K562 (cell line): Measurements from ENCODE around the gene COQ8B. TPM values are rescaled to one million over a fixed set of nuclear protein-coding genes. Genes with fewer than 3 reads are reported as not detected.
A peak's percentile ranks its signal among the peaks of the same experiment; 100 is the strongest.

Source experiments
- ATAC-seq: fragments of 200-7000 bp; cut with Tn5 transposase; 3 replicates; pipeline ENCODE4 v1.9.1; 2020; ENCODE audit warnings: moderate library complexity
- BruUV-seq: library from RNA; stranded (reverse); fragments of 400-500 nt; replicated peaks from 2 replicates; lab custom pipeline; 2021; lab: Mats Ljungman, UMichigan
- CTCF ChIA-PET: fragments of 300-600 bp; formaldehyde crosslinking; extraction: SDS; loops from one replicate; lab custom pipeline; 2021; ENCODE audit warnings: low intra/inter-chr PET ratio; lab: Yijun Ruan, JAX
- POLR2A ChIA-PET: fragments of 300-600, 350-650 bp; sonication (Branson Sonifier 250); formaldehyde crosslinking; extraction: SDS; loops from one replicate; lab custom pipeline; 2021; ENCODE audit warnings: antibody characterized with exemption, inconsistent platforms; lab: Yijun Ruan, JAX
- DNase-seq, 4 experiments: peaks; one replicate each; pipeline versions ENCODE4 v3.0.0 to v3.0.0-alpha.2; 2011 to 2018; ENCODE audit warnings: low spot score in 3 of 4, mixed read lengths in 3 of 4; ENCODE audit errors: extremely low read depth in 1 of 4
- FAIRE-seq: peaks from 2 replicates; lab custom pipeline; 2011; peaks lifted over from hg19 to GRCh38; lab: Jason Lieb, UNC
- H2AFZ ChIP-seq: 2 replicates; pipeline ENCODE4 v1.6.0; 2011; ENCODE audit warnings: low read depth, low read length, control low read depth, inconsistent platforms
- H3K27ac ChIP-seq: fragments of 200-600 bp; 3 replicates; pipeline ENCODE4 v1.8.0; 2011; ENCODE audit warnings: low read depth, mild to moderate bottlenecking, control low read depth, inconsistent platforms, low read length, moderate library complexity, mixed read lengths; ENCODE audit errors: extremely low read depth
- H3K27me3 ChIP-seq, 2 experiments: fragments of 300-600 bp in 1 of 2; 2 replicates in 1 of 2; 3 replicates in 1 of 2; pipeline versions ENCODE4 v1.6.0 to v1.8.0; 2011; ENCODE audit warnings: inconsistent platforms in 2 of 2, low read length in 2 of 2, mild to moderate bottlenecking in 1 of 2, mixed read lengths in 1 of 2, moderate library complexity in 1 of 2; ENCODE audit not compliant: control insufficient read depth in 2 of 2, insufficient read depth in 2 of 2
- H3K36me3 ChIP-seq: fragments of 300-600 bp; 3 replicates; pipeline ENCODE4 v1.8.0; 2011; ENCODE audit warnings: mild to moderate bottlenecking, low read length, inconsistent platforms; ENCODE audit not compliant: control insufficient read depth, insufficient read depth
- H3K4me1 ChIP-seq, 2 experiments: fragments of 200-600 bp in 1 of 2; replicated peaks in 1 of 2; 2 replicates in 1 of 2; 3 replicates in 1 of 2; pipeline versions ENCODE4 v1.5.1 to v1.8.0; 2011; ENCODE audit warnings: inconsistent platforms in 2 of 2, low read length in 2 of 2, mild to moderate bottlenecking in 1 of 2, mixed read lengths in 1 of 2, moderate library complexity in 1 of 2; ENCODE audit not compliant: control insufficient read depth in 2 of 2, insufficient read depth in 2 of 2
- H3K4me2 ChIP-seq: 2 replicates; pipeline ENCODE4 v1.6.1; 2011; ENCODE audit warnings: low read length, control low read depth, inconsistent platforms, mixed read lengths; ENCODE audit not compliant: insufficient read depth
- H3K4me3 ChIP-seq: fragments of 200-600 bp; sonication (generic), shearing (Covaris generic); 2 replicates; pipeline ENCODE4 v1.5.1; 2016; ENCODE audit warnings: control low read depth, inconsistent platforms
- H3K79me2 ChIP-seq: fragments of 200-600 bp; 3 replicates; pipeline ENCODE4 v1.8.0; 2011; ENCODE audit warnings: low read length, inconsistent platforms; ENCODE audit not compliant: control insufficient read depth, insufficient read depth
- H3K9ac ChIP-seq, 2 experiments: 2 replicates each; pipeline versions ENCODE4 v1.6.0 to v1.6.1; 2011; ENCODE audit warnings: low read depth in 2 of 2, low read length in 2 of 2, control low read depth in 1 of 2, inconsistent platforms in 1 of 2, mild to moderate bottlenecking in 1 of 2, mixed read lengths in 1 of 2; ENCODE audit not compliant: insufficient read depth in 1 of 2
- H3K9me1 ChIP-seq: one replicate; pipeline ENCODE4 v1.6.0; 2011; ENCODE audit warnings: inconsistent platforms, mild to moderate bottlenecking, low read length, moderate library complexity; ENCODE audit not compliant: control insufficient read depth, insufficient read depth
- H3K9me3 ChIP-seq: replicated peaks from 2 replicates; pipeline ENCODE4 v1.5.1; 2011; ENCODE audit warnings: low read depth, low read length, inconsistent platforms; ENCODE audit not compliant: control insufficient read depth, insufficient read depth
- H4K20me1 ChIP-seq: replicated peaks from 2 replicates; pipeline ENCODE4 v1.6.1; 2011; ENCODE audit warnings: low read length, inconsistent platforms, mixed read lengths; ENCODE audit not compliant: control insufficient read depth, insufficient read depth
- BCOR ChIP-seq: fragments of 450-650 bp; IDR thresholded peaks from 2 replicates; pipeline ENCODE4 v1.6.1; 2016
- BHLHE40 ChIP-seq: IDR thresholded peaks from 2 replicates; pipeline ENCODE4 v1.6.1; 2011; ENCODE audit warnings: low read length, improper control_type of control experiment
- CLOCK ChIP-seq: fragments of 250-450 bp; sonication (Bioruptor Pico); IDR thresholded peaks from 2 replicates; pipeline ENCODE4 v1.4.0; 2020; ENCODE audit warnings: mild to moderate bottlenecking, moderate library complexity, borderline replicate concordance
- DACH1 ChIP-seq: fragments of 450-650 bp; IDR thresholded peaks from 2 replicates; pipeline ENCODE4 v1.6.1; 2018; ENCODE audit not compliant: partially characterized antibody
- GABPB1 ChIP-seq: sonication (generic); formaldehyde crosslinking; IDR thresholded peaks from 2 replicates; pipeline ENCODE4 v1.8.0; 2022; ENCODE audit warnings: mild to moderate bottlenecking, missing genetic modification reagents
- IRF2 ChIP-seq: sonication (generic); formaldehyde crosslinking; IDR thresholded peaks from 2 replicates; pipeline ENCODE4 v1.8.1; 2022; ENCODE audit warnings: mild to moderate bottlenecking, missing genetic modification reagents
- KDM1A ChIP-seq, 2 experiments: fragments of 450-650 bp; IDR thresholded peaks; 2 replicates each; pipeline ENCODE4 v1.6.1; 2016; ENCODE audit warnings: mild to moderate bottlenecking in 2 of 2
- MEF2A ChIP-seq: IDR thresholded peaks from 2 replicates; pipeline ENCODE4 v1.6.1; 2011; ENCODE audit warnings: low read depth, mild to moderate bottlenecking, low read length, moderate library complexity; ENCODE audit not compliant: control insufficient read depth
- MIER1 ChIP-seq: fragments of 450-650 bp; IDR thresholded peaks from 2 replicates; pipeline ENCODE4 v1.6.1; 2016; ENCODE audit warnings: antibody characterized with exemption, mild to moderate bottlenecking, low read depth
- NCOR1 ChIP-seq: fragments of 450-650 bp; IDR thresholded peaks from 2 replicates; pipeline ENCODE4 v1.6.1; 2016; ENCODE audit warnings: mild to moderate bottlenecking, moderate library complexity
- RBM25 ChIP-seq: fragments of 200-400 bp; formaldehyde crosslinking; IDR thresholded peaks from 2 replicates; pipeline ENCODE4 v1.6.1; 2018; ENCODE audit warnings: low read length, low read depth, moderate library complexity; ENCODE audit not compliant: severe bottlenecking
- SOX6 ChIP-seq: fragments of 450-650 bp; IDR thresholded peaks from 2 replicates; pipeline ENCODE4 v1.6.1; 2014; ENCODE audit warnings: mild to moderate bottlenecking
- THAP12 ChIP-seq: fragments of 250-450 bp; sonication (Bioruptor Pico); IDR thresholded peaks from 2 replicates; pipeline ENCODE4 v1.9.0; 2021; ENCODE audit warnings: mild to moderate bottlenecking, inconsistent platforms
- TRIM25 ChIP-seq: fragments of 450-650 bp; IDR thresholded peaks from 2 replicates; pipeline ENCODE4 v1.7.0; 2016; ENCODE audit warnings: borderline replicate concordance
- XRCC3 ChIP-seq: fragments of 450-650 bp; IDR thresholded peaks from 2 replicates; pipeline ENCODE4 v1.6.1; 2017; ENCODE audit warnings: mild to moderate bottlenecking, moderate library complexity
- ZFP36 ChIP-seq: fragments of 150-350 bp; IDR thresholded peaks from 2 replicates; pipeline ENCODE4 v1.6.1; 2018; ENCODE audit warnings: low read length, low read depth; ENCODE audit not compliant: partially characterized antibody
- ZNF347 ChIP-seq: fragments of 450-650 bp; formaldehyde crosslinking; IDR thresholded peaks from 2 replicates; pipeline ENCODE4 v1.4.0; 2020; ENCODE audit warnings: low read depth, mild to moderate bottlenecking, moderate library complexity
- ZNF780A ChIP-seq: fragments of 250-450 bp; sonication (Bioruptor Pico); IDR thresholded peaks from 2 replicates; pipeline ENCODE4 v1.5.0; 2021; ENCODE audit warnings: mild to moderate bottlenecking
- WGBS: fragments of 100-300 bp; shearing (Covaris generic); methylation state at CpG from one replicate; pipeline ENCODE4 v1.1.6; 2016; ENCODE audit warnings: low coverage, mixed read lengths; ENCODE audit not compliant: insufficient coverage; ENCODE audit errors: missing lambda C conversion rate; 5-methylcytosine and 5-hydroxymethylcytosine counted together
- in situ Hi-C: fragments of 300-500 bp; cut with MboI; formaldehyde crosslinking; loops from 4 replicates; pipeline ENCODE4 v1.15.0; 2018; ENCODE audit warnings: inconsistent platforms, mixed read lengths
- intact Hi-C: fragments of 100-400 bp; cut with micrococcal nuclease; formaldehyde crosslinking; loops from 2 replicates; pipeline ENCODE4 v1.14.2; 2022
- polyA plus RNA-seq, 8 experiments: library from polyadenylated mRNA; depleted of rRNA in 4 of 8; stranded (reverse) in 5 of 8; unstranded in 3 of 8; fragments of >200 nt; fragmentation: Nextera tagmentation in 2 of 8; fragmentation: Illumina TruSeq in 1 of 8; extraction: Ambion mirVana in 2 of 8; extraction: Trizol in 1 of 8; gene quantifications; 2 replicates each; pipeline versions ENCODE4 v1.2.1 to v1.2.3, GENCODE V29; 2011 to 2014; ENCODE audit warnings: inconsistent platforms in 1 of 8, missing spikeins in 1 of 8
- total RNA-seq, 7 experiments: library from RNA; depleted of rRNA in 6 of 7; stranded (reverse); fragments of >200 nt in 6 of 7; fragmentation: Illumina TruSeq in 2 of 7; extraction: Trizol in 2 of 7; gene quantifications; 2 replicates each; pipeline versions ENCODE4 v1.2.1 to v1.2.3, GENCODE V29; 2011 to 2021; ENCODE audit warnings: low replicate concordance in 1 of 7

The COQ8B gene
- total and polyA plus RNA-seq, 9 of the 15 experiments (the other 6 are each of a cell fraction or from before 2014, with no cell fraction given), result 0.41 to 32.3 (median 12.9) TPM

GRCh38 chr19:40709817-40710216 is 6.9 kb downstream of the COQ8B start:
- H3K27ac ChIP-seq, result no peak overlapping the region
- no peaks in the 10 kb centered on the region for H3K27me3 ChIP-seq
- no peak overlapping the region for H3K4me2 ChIP-seq
- peaks cover 39% of the 10 kb centered on the region; the same call in 2 of the 3 replicates for H3K36me3 ChIP-seq
- no peak for DNase-seq
- no peak overlapping the region for H3K4me3 ChIP-seq
- H4K20me1 ChIP-seq, result no peaks in the 10 kb centered on the region
- H3K9ac ChIP-seq, result no peak overlapping the region
- peaks cover 4% of the 10 kb centered on the region; the same call in 2 of the 3 replicates for H3K79me2 ChIP-seq
- intact Hi-C loops, result no loop called here
- in situ Hi-C loops, result no loop called here
- no peaks in the 10 kb centered on the region for H3K9me3 ChIP-seq
- CTCF ChIA-PET, result no interaction called here
- H3K4me1 ChIP-seq, result peaks cover 6 to 15% of the 10 kb centered on the region in 2 experiments
- no peak overlapping the region for H2AFZ ChIP-seq
- POLR2A ChIA-PET, result no interaction called here
- TF ChIP-seq BCOR (peak; percentile 71), BHLHE40 (no peak), MIER1 (no peak), MEF2A (no peak), TRIM25 (no peak), THAP12 (CRISPR knock-in tag) (no peak), ZNF780A (CRISPR knock-in tag) (no peak), GABPB1 (CRISPR knock-in tag) (no peak), NCOR1 (no peak), ZNF347 (no peak), CLOCK (no peak), XRCC3 (no peak), KDM1A (IDR thresholded peaks at IDR 0.05) (0 out of 4 replicates have a peak, but pooled peaks of 1 of the 2 experiments have one; percentile 20), SOX6 (no peak), ZFP36 (peak; percentile 70), RBM25 (peak; percentile 82), IRF2 (CRISPR knock-in tag) (no peak), DACH1 (no peak)
- no peak for FAIRE-seq
- no peaks in the 10 kb centered on the region for H3K9me1 ChIP-seq
- no peak for ATAC-seq
- no TSS peak for BruUV-seq
- WGBS, result 74% methylated on average over 4 of the region's 5 CpGs
